ENCODE results near the gene DLG4.
A peak's percentile ranks its signal among the peaks of the same experiment; 100 is the strongest.

DLG4 gene

GRCh38 chr17:7238420-7239090 lies 18.9 kb upstream of the DLG4 start:
- H3K4me1 ChIP-seq (ENCODE audit: control insufficient read depth, insufficient read depth, low read length, poor library complexity, severe bottlenecking): peaks cover 35% of the 10 kb centered on the region
- 0% methylated on average over 19 to 21 of the region's 39 CpGs for WGBS, 2 experiments (ENCODE audit: insufficient coverage in 2 of 2)
- peak overlapping the region; percentile 81 for H3K27ac ChIP-seq (ENCODE audit: low read depth, low read length, severe bottlenecking)
- peak overlapping the region; percentile 100 for H3K4me3 ChIP-seq (ENCODE audit: extremely low read depth, insufficient read depth, low read length, poor library complexity, severe bottlenecking)
- H3K36me3 ChIP-seq (ENCODE audit: control insufficient read depth, insufficient read depth, low read length): peaks cover 44% of the 10 kb centered on the region
- no peaks in the 10 kb centered on the region for H3K9me3 ChIP-seq (ENCODE audit: control insufficient read depth, low read length)

DNA sequence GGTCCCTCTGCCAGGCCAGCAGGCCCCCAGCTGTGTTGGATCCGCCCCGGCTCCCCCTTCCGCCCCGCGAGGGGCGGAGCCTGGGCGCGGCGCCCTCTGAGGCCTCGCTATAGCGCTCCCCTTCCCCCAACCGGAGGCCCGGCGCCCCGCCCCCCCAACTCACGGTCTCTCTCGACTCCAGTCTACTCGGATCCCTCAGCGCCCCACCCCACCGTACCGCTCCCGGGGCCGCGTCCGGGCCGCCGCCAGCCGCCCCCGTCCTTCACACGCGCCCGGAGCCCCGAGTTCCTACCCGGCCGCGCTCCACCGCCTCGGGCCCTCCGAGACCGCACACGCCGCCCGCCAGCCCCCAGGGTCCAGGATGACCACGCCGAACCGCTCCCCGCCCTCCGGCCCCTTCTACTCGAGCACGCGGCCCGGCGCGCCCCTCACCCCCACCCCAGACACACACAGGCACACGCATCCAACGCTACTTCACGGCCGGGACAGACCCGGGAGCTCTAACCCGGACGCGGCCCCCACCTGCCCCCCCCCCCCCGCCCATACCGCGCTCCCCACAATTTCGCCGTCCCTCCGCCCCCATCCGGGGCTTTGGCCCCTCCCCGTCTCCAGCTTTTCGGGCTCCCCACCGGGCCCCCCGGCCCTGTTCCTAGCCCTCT lies 18.3 kb upstream of the DLG4 start:
- Histone ChIP-seq H3K27ac (ENCODE audit: low read depth, low read length, severe bottlenecking) (peak overlapping the region; percentile 77), H3K4me3 (ENCODE audit: extremely low read depth, insufficient read depth, low read length, poor library complexity, severe bottlenecking) (peak overlapping the region; percentile 100), H3K36me3 (ENCODE audit: control insufficient read depth, insufficient read depth, low read length) (peaks cover 44% of the 10 kb centered on the region), H3K4me1 (ENCODE audit: control insufficient read depth, insufficient read depth, low read length, poor library complexity, severe bottlenecking) (peaks cover 35% of the 10 kb centered on the region), H3K9me3 (ENCODE audit: control insufficient read depth, low read length) (no peaks in the 10 kb centered on the region)
- WGBS, 2 experiments (ENCODE audit: insufficient coverage in 2 of 2): 0% methylated on average over 24 to 26 of the region's 73 CpGs

DNA sequence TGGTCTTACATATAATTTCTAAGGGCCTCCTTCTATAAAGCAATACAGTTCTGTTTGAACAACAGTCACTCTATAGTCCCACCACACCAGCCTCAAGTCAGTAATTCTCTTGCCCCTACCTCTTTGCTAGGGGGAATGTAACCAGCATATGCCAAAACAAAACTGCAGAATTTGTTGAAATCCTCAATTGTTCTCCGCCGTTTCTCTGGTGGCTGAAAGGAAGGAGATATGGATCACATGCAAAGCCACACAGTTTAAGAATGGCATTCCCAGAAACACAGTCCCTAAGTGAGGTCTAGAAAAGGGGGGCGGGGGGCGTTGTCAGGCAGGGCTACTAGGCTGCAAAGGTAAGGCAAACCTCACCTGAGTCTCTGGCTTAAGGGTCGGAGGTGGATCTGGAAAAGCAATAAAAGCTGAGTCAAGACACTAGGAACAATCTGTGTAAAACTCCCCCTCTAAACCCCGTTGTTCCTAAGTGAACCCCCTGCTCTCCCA lies 17.7 kb upstream of the DLG4 start:
- Histone ChIP-seq H3K9me3 (ENCODE audit: control insufficient read depth, low read length) (no peaks in the 10 kb centered on the region), H3K4me1 (ENCODE audit: control insufficient read depth, insufficient read depth, low read length, poor library complexity, severe bottlenecking) (peaks cover 37% of the 10 kb centered on the region), H3K27ac (ENCODE audit: low read depth, low read length, severe bottlenecking) (peak overlapping the region; percentile 77), H3K4me3 (ENCODE audit: extremely low read depth, insufficient read depth, low read length, poor library complexity, severe bottlenecking) (peak overlapping the region; percentile 100), H3K36me3 (ENCODE audit: control insufficient read depth, insufficient read depth, low read length) (peaks cover 47% of the 10 kb centered on the region)
- 47 to 56% methylated on average over 6 of the region's 6 CpGs for whole genome bisulfite sequencing, 2 experiments (ENCODE audit: insufficient coverage in 2 of 2)

GRCh38 chr17:7236808-7237207 lies 17.2 kb upstream of the DLG4 start:
- H3K9me3 ChIP-seq (ENCODE audit: control insufficient read depth, low read length): no peaks in the 10 kb centered on the region
- H3K36me3 ChIP-seq (ENCODE audit: control insufficient read depth, insufficient read depth, low read length): peaks cover 47% of the 10 kb centered on the region
- peaks cover 42% of the 10 kb centered on the region for H3K4me1 ChIP-seq (ENCODE audit: control insufficient read depth, insufficient read depth, low read length, poor library complexity, severe bottlenecking)
- 85 to 89% methylated on average over 6 of the region's 6 CpGs for WGBS, 2 experiments (ENCODE audit: insufficient coverage in 2 of 2)
- no peak overlapping the region for H3K27ac ChIP-seq (ENCODE audit: low read depth, low read length, severe bottlenecking)
- H3K4me3 ChIP-seq (ENCODE audit: extremely low read depth, insufficient read depth, low read length, poor library complexity, severe bottlenecking): peak overlapping the region; percentile 100

DNA sequence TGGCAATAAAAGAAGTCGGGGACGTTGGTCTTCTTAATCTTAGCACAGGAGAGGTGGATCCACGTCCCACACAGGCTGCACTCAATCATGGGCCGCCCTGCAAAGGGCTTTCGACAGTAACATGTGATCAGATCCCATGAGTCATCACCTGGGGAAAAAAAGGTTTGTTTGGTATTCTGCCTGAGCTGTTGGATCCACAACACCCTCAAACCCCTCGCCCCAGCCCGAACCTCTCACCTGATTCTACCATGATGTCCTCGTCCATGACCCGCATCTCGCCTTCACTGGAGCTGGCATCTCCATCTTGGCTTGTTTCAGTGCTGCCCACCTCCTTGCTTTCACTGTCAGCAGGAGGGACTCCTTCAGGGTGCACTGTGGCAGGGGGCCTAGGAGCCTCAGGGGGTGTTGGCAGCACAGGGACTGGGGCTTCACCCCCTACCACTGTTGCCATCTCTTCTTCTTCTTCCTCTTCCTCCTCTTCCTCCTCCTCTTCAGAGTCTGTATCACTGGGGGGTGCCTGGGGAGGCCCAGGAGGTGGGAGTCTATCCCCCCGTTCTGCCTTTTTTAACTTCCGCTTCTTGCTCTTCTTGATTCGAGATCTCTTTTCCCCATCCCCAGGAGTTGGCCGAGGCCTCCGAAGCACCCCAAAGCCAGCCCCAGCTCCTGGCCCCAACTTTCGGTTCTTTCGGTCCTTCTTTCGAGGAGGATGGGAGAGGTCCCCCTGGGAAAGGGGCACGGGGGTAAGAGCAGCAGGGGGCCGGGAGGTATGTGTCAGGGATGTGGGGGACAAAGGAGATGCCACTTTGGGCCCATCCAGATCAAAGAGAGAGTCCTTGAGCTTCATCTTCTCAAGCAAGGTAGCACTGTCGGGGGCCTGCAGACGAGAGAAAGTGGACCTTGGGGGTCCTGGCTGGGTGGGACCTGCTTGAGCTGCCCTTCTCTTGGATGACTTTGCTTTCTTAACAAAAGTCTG lies 16.3 kb upstream of the DLG4 start:
- 87 to 88% methylated on average over 17 to 18 of the region's 22 CpGs for WGBS, 2 experiments (ENCODE audit: insufficient coverage in 2 of 2)
- no peaks in the 10 kb centered on the region for H3K9me3 ChIP-seq (ENCODE audit: control insufficient read depth, low read length)
- H3K4me3 ChIP-seq (ENCODE audit: extremely low read depth, insufficient read depth, low read length, poor library complexity, severe bottlenecking): no peak overlapping the region
- H3K36me3 ChIP-seq (ENCODE audit: control insufficient read depth, insufficient read depth, low read length): peaks cover 46% of the 10 kb centered on the region
- H3K27ac ChIP-seq (ENCODE audit: low read depth, low read length, severe bottlenecking): no peak overlapping the region
- H3K4me1 ChIP-seq (ENCODE audit: control insufficient read depth, insufficient read depth, low read length, poor library complexity, severe bottlenecking): peaks cover 46% of the 10 kb centered on the region

DNA sequence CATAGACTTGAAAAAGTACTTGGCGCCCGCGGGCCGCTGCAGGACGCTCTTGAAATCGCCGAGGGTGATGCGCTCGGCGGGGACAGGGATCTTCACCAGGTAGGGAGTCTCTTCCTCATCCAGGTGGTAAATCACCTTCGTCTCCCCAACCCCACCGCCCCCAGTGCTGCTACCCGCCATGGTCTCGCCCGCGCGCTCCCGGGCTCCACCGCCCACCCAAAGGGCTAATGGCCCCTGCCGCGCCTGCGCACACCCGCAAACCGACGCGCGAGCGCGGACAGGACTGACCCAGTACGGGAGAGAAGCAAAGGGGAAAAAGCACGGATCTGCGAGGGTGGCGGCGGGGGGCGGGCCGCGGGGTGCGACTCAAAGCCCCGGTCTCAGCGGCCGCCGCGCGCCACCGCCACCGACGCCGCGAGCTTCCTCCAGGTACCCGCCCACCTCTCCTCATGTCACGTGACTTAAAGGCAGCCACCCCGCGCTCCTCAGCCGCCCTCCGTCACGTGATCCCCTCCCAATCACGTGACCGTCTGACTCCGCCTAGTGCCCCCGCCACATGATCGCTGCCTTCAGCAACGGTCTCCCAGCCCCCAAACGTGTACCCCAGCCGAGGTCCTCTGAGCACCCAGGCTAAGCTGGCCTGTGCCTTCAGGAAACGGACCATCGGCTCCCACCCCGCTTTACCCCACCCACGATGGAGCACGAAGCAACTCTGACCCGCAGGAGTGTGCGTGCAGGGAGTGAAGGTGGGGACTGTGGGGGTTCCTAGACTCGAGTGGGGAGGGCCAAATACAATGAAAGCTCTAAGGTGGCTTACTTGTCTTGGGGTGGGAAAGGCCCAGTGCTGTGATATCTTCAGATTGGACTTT lies 14.7 kb upstream of the DLG4 start, which contains the start of gene DVL2:
Gene DVL2 (minus strand): TSS at position 435 of the 869 bp plus-strand sequence. CDS start 255 bp downstream, at position 180.
- Histone ChIP-seq H3K9me3 (ENCODE audit: control insufficient read depth, low read length) (no peaks in the 10 kb centered on the region), H3K27ac (ENCODE audit: low read depth, low read length, severe bottlenecking) (peak within 1 kb of the TSS; percentile 87), H3K36me3 (ENCODE audit: control insufficient read depth, insufficient read depth, low read length) (peaks cover 51% of the 10 kb centered on the region), H3K4me3 (ENCODE audit: extremely low read depth, insufficient read depth, low read length, poor library complexity, severe bottlenecking) (peak within 1 kb of the TSS; percentile 86), H3K4me1 (ENCODE audit: control insufficient read depth, insufficient read depth, low read length, poor library complexity, severe bottlenecking) (peaks cover 41% of the 10 kb centered on the region)
- WGBS, 2 experiments (ENCODE audit: insufficient coverage in 2 of 2): 1% methylated on average over 56 to 59 of the region's 72 CpGs

GRCh38 chr17:7233701-7234082 lies 14.1 kb upstream of the DLG4 start:
- peak overlapping the region; percentile 86 for H3K4me3 ChIP-seq (ENCODE audit: extremely low read depth, insufficient read depth, low read length, poor library complexity, severe bottlenecking)
- peak overlapping the region; percentile 87 for H3K27ac ChIP-seq (ENCODE audit: low read depth, low read length, severe bottlenecking)
- peaks cover 57% of the 10 kb centered on the region for H3K36me3 ChIP-seq (ENCODE audit: control insufficient read depth, insufficient read depth, low read length)
- WGBS, 2 experiments (ENCODE audit: insufficient coverage in 2 of 2): 1 to 2% methylated on average over 9 of the region's 9 CpGs
- no peaks in the 10 kb centered on the region for H3K9me3 ChIP-seq (ENCODE audit: control insufficient read depth, low read length)
- peaks cover 41% of the 10 kb centered on the region for H3K4me1 ChIP-seq (ENCODE audit: control insufficient read depth, insufficient read depth, low read length, poor library complexity, severe bottlenecking)

GRCh38 chr17:7232114-7232513 lies 12.5 kb upstream of the DLG4 start:
- 93 to 100% methylated on average over 5 of the region's 5 CpGs for WGBS, 2 experiments (ENCODE audit: insufficient coverage in 2 of 2)
- Histone ChIP-seq H3K4me3 (ENCODE audit: extremely low read depth, insufficient read depth, low read length, poor library complexity, severe bottlenecking) (peak overlapping the region; percentile 86), H3K9me3 (ENCODE audit: control insufficient read depth, low read length) (no peaks in the 10 kb centered on the region), H3K36me3 (ENCODE audit: control insufficient read depth, insufficient read depth, low read length) (peaks cover 71% of the 10 kb centered on the region), H3K27ac (ENCODE audit: low read depth, low read length, severe bottlenecking) (no peak overlapping the region), H3K4me1 (ENCODE audit: control insufficient read depth, insufficient read depth, low read length, poor library complexity, severe bottlenecking) (peaks cover 37% of the 10 kb centered on the region)

DNA sequence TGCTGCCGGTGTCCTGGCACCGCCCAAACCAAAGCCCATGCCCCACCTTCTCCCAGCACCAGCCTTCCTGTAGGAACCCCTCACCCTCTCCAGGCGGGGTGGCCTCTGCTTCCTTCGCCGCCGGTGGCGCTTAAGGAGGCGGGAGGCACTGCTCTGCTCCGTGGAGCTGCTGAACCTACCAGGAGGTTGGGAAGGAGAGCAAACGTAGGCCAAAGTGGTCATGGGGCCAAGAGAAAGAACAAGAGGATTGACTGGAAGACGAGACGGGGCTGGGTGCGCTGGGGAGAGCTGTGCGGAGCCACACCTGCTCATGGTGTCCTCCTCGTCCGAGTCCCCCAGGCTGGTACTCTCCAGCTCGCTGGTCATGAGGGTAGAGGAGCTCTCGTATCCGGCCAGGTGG lies 9.9 kb upstream of the DLG4 start:
- H3K36me3 ChIP-seq (ENCODE audit: control insufficient read depth, insufficient read depth, low read length): peaks cover 71% of the 10 kb centered on the region

More for the DNA sequence above, 9.9 kb upstream of the DLG4 start:
- Histone ChIP-seq H3K9me3 (ENCODE audit: control insufficient read depth, low read length) (no peaks in the 10 kb centered on the region), H3K4me1 (ENCODE audit: control insufficient read depth, insufficient read depth, low read length, poor library complexity, severe bottlenecking) (peaks cover 14% of the 10 kb centered on the region), H3K4me3 (ENCODE audit: extremely low read depth, insufficient read depth, low read length, poor library complexity, severe bottlenecking) (no peak overlapping the region), H3K27ac (ENCODE audit: low read depth, low read length, severe bottlenecking) (no peak overlapping the region)
- 97 to 98% methylated on average over 16 to 19 of the region's 19 CpGs for WGBS, 2 experiments (ENCODE audit: insufficient coverage in 2 of 2)

All from mesodermal cell (in vitro differentiated cells).